Measurements from ENCODE around the gene LIMCH1. TPM values are rescaled to one million over a fixed set of nuclear protein-coding genes. Genes with fewer than 3 reads are reported as not detected.

The LIMCH1 gene
- total and polyA plus RNA-seq, 3 donors from 2014 or later = 14.0 to 20.9 (median 18.6) TPM

DNA sequence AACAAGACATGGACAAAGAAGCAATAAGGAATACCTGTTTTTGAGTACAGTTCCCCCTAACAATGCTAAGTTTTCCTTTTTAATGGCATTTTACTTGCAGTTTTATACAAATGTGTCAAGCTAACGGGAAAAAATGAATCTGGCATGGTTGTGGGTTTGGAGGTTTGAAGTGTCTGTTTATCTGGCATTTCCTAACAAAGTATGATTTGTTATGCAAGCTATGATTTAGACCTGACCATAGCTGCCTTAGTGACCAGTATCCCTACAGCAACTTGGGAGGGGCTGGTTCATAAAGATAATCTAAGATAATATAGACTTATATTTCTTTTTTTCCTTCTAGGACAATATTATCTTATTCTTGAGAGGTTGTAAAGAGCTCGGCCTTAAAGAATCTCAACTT is 60.6 kb downstream of the LIMCH1 start:
- Histone ChIP-seq H3K27ac (no peak overlapping the region), H3K36me3 (ENCODE audit: low read depth, missing control alignments) (no peaks in the 10 kb centered on the region), H3K4me1 (no peaks in the 10 kb centered on the region), H3K4me3 (no peak overlapping the region), H3K9me3 (no peaks in the 10 kb centered on the region), H3K27me3 (no peaks in the 10 kb centered on the region)
- TF ChIP-seq, protein P1, sequence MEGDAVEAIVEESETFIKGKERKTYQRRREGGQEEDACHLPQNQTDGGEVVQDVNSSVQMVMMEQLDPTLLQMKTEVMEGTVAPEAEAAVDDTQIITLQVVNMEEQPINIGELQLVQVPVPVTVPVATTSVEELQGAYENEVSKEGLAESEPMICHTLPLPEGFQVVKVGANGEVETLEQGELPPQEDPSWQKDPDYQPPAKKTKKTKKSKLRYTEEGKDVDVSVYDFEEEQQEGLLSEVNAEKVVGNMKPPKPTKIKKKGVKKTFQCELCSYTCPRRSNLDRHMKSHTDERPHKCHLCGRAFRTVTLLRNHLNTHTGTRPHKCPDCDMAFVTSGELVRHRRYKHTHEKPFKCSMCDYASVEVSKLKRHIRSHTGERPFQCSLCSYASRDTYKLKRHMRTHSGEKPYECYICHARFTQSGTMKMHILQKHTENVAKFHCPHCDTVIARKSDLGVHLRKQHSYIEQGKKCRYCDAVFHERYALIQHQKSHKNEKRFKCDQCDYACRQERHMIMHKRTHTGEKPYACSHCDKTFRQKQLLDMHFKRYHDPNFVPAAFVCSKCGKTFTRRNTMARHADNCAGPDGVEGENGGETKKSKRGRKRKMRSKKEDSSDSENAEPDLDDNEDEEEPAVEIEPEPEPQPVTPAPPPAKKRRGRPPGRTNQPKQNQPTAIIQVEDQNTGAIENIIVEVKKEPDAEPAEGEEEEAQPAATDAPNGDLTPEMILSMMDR (IDR thresholded peaks at IDR 0.05) = no peak
- TF ChIP-seq POLR2A (IDR thresholded peaks at IDR 0.05) = no peak
- DNase-seq = no peak
- 75 to 86% methylated on average over 2 of the region's 2 CpGs for WGBS, 2 donors
- intact Hi-C loops (cut with DNase I; ENCODE audit: low total_unique reads) = no loop called here

DNA sequence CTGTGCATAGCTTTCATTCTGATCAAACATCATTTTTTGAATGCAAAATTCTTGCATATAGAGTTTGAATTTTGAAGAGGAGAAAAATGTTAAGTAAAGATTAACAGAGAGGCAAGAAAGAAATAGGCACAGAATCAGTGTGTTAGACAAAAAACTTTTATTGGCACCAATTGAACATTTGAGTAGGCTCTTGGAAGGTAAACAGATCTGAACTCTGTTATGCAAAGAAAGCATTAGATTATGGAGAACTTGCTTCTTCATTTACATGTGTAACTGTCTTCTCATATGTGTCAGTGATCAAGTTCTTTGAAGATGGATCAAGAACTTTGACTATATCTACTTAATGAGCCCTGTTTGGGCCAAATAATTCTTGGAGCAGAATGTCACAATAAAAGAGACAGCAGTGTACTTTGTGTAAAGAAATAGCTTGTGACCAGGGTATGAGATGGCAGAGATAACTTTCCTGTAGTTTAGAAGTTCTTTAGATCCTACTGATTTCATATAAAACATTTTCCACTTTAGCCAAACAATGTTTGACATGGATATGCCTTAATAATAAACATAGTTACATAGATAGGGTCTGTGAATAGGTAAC is 61.3 kb downstream of the LIMCH1 start:
- intact Hi-C loops (cut with DNase I; ENCODE audit: low total_unique reads) = no loop called here
- Histone ChIP-seq H3K9me3 (no peaks in the 10 kb centered on the region), H3K4me1 (no peaks in the 10 kb centered on the region), H3K27ac (no peak overlapping the region), H3K4me3 (no peak overlapping the region), H3K27me3 (no peaks in the 10 kb centered on the region), H3K36me3 (ENCODE audit: low read depth, missing control alignments) (no peaks in the 10 kb centered on the region)
- TF ChIP-seq, protein P1 (IDR thresholded peaks at IDR 0.05) = no peak
- TF ChIP-seq POLR2A (IDR thresholded peaks at IDR 0.05) = no peak
- no peak for DNase-seq

DNA sequence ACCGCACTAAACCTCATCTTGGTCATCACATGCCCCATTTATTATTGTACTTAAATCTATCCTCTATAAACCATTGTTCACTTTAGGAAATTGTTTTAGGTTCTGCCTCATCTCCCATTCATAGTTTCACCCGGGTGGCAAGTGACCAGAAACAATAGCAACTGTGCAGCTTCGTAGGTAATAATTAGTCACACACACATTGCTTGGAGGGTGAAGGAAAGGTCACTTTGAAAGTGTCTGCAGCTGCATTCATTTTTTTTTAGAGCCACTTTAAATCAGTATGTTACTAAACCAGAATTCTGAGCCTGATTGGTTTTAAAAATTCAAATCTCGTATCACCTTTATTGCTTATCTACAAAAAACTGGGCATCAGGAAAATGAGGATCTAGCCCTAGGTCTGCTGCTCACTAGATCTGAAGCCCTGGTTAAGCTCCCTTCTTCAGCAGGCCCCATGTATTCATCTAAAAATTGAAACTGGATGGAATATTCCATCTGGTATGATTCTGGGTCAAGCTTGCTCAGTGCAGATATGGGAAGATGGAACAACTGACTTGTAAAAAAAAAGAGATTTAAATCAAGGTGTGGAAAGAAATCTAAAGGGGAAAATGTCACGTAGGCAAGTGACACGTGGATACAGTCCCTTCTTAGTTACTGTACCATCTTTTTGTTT is 62.4 kb downstream of the LIMCH1 start:
- intact Hi-C loops (cut with DNase I; ENCODE audit: low total_unique reads) = no loop called here
- 81 to 87% methylated on average over 6 of the region's 6 CpGs for WGBS, 2 donors

DNA sequence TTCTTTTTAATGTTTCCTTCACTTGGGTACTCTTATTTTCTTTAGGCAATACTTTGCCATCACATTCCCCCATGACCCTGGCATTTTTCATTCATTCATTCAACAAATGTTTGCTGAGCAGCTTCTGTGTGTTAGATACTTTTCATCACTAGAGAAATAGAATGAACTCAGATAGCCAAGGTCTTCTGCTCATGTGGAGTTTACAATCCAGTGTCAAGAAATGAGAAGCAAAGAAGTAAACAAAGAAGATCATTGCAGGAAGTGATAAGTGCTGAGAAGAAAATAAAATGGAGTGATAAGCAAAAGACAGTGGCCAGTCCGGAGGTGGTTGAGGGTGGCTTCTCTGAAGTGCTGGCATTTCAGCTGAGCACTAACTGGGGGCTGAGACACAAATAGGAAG is 63.1 kb downstream of the LIMCH1 start:
- DNase-seq = no peak
- no peak overlapping the region for H3K4me3 ChIP-seq
- WGBS, 2 donors = 56 to 74% methylated on average over 1 of the region's 1 CpG
- H3K27me3 ChIP-seq = no peaks in the 10 kb centered on the region
- TF ChIP-seq, protein P1 (IDR thresholded peaks at IDR 0.05) = no peak
- no peak for TF ChIP-seq POLR2A (IDR thresholded peaks at IDR 0.05)
- H3K4me1 ChIP-seq = no peaks in the 10 kb centered on the region
- intact Hi-C loops (cut with DNase I; ENCODE audit: low total_unique reads) = no loop called here
- no peaks in the 10 kb centered on the region for H3K9me3 ChIP-seq
- no peaks in the 10 kb centered on the region for H3K36me3 ChIP-seq (ENCODE audit: low read depth, missing control alignments)
- no peak overlapping the region for H3K27ac ChIP-seq

More for the DNA sequence above, 62.4 kb downstream of the LIMCH1 start:
- Histone ChIP-seq H3K36me3 (ENCODE audit: low read depth, missing control alignments) (no peaks in the 10 kb centered on the region), H3K27me3 (no peaks in the 10 kb centered on the region), H3K27ac (no peak overlapping the region), H3K4me3 (no peak overlapping the region), H3K9me3 (no peaks in the 10 kb centered on the region), H3K4me1 (no peaks in the 10 kb centered on the region)
- TF ChIP-seq, protein P1 (IDR thresholded peaks at IDR 0.05) = no peak
- no peak for TF ChIP-seq POLR2A (IDR thresholded peaks at IDR 0.05)
- DNase-seq = no peak

DNA sequence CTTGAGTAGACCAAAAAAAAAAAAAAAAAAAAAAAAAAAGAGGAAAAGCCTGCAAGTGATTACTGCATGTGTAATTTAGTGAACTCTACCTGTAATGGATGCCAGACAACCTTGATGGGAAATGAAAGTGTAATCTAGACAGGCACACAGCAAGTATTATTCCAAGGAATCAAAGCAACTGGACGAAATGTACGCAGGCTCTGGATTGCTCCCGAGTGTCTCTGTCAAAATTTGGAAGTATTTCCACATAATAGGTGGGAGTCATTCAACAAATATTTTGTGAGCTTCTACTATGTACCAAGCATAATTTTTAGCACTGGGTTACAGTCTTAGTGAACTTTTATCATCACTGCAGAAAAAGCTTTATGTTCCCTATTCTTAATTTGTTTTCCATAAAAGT is 64.2 kb downstream of the LIMCH1 start:
- DNase-seq = no peak
- 90 to 92% methylated on average over 3 of the region's 3 CpGs for WGBS, 2 donors
- intact Hi-C loops (cut with DNase I; ENCODE audit: low total_unique reads) = no loop called here
- H3K27ac ChIP-seq = no peak overlapping the region
- no peaks in the 10 kb centered on the region for H3K36me3 ChIP-seq (ENCODE audit: low read depth, missing control alignments)
- H3K4me1 ChIP-seq = no peaks in the 10 kb centered on the region
- TF ChIP-seq POLR2A (IDR thresholded peaks at IDR 0.05) = no peak
- TF ChIP-seq, protein P1 (IDR thresholded peaks at IDR 0.05) = no peak
- no peaks in the 10 kb centered on the region for H3K27me3 ChIP-seq
- no peak overlapping the region for H3K4me3 ChIP-seq
- H3K9me3 ChIP-seq = no peaks in the 10 kb centered on the region

Data from testis (tissue), 3 donors.